ENCODE results near the gene IL32. TPM values are rescaled to one million over a fixed set of nuclear protein-coding genes. Genes with fewer than 3 reads are reported as not detected.
A peak's percentile ranks its signal among the peaks of the same experiment; 100 is the strongest.

The IL32 gene
- total and polyA plus RNA-seq, 9 of the 15 experiments (the other 6 are each of a cell fraction or from before 2014, with no cell fraction given): 0.21 to 2.2 (median 0.37) TPM; not detected in 3

DNA sequence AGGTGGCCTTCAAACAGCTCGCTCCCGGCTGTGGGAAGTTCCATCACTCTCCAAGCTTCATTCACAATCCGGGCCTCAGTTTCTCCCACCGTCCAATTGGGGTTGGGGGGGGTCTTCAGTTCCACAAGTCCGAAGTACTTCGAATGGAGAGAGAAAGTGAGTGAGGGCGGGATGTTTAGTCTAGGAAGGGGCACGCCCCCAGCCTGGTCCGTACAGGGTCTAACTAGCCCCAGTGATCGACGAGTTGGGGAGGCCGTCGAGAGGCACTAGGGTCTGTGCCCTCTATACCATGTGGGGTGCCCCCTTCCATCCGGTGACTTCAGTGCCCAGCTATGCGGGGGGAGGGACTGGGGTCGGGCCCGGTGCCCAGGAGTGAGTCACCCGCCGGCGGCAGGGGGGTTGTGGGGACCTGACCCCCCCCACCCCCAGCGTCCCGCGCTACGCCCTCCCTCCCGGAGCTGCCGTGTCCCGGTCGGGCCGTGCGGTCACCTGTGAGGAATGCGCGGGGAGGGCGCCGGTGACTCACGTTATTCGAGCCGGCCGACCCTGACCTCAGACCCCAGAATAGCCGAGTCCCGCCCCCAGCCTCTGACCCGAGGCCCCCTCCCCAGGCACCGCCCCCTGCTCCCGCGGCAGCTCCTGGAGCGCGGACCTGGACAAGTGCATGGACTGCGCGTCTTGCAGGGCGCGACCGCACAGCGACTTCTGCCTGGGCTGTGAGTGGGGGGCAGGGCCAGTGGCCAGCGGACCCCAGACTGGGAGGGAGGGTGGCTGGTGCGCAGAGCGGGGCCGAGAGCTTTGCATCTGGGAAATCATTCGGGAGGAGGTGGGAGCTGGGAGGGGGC lies 44.6 kb upstream of the IL32 start:
- 1% methylated on average over 36 of the region's 57 CpGs for WGBS (ENCODE audit: insufficient coverage, low coverage, missing lambda C conversion rate)
- H3K27me3 ChIP-seq (ENCODE audit: control insufficient read depth in 2 of 2, insufficient read depth in 2 of 2, low read length in 2 of 2): no peaks in the 10 kb centered on the region
- peak overlapping the region; percentile 82 for H3K4me3 ChIP-seq
- FAIRE-seq (no peak), ATAC-seq (peak; percentile 32), DNase-seq (ENCODE audit: extremely low read depth in 1 of 4, low spot score in 3 of 4) (peak; percentile 76 to 78 (median 78))
- peak overlapping the region; percentile 88 to 94 for H3K9ac ChIP-seq (ENCODE audit: insufficient read depth in 1 of 2, low read depth in 2 of 2, low read length in 2 of 2)
- peaks cover 36 to 92% of the 10 kb centered on the region in 2 experiments for H3K4me1 ChIP-seq (replicated peaks in 1 of 2; ENCODE audit: control insufficient read depth in 2 of 2, insufficient read depth in 2 of 2, low read length in 2 of 2)
- H3K4me2 ChIP-seq (ENCODE audit: insufficient read depth, low read length): peak overlapping the region; percentile 83
- in situ Hi-C loops (cut with MboI) (no loop called here), intact Hi-C loops (cut with micrococcal nuclease) (loop anchor here (1.0 to 10.0 kb wide), 2 partner anchors 13 to 56 kb away; partner anchors contain the start of genes KREMEN2 and PAQR4)
- H2AFZ ChIP-seq (ENCODE audit: low read depth, low read length): peak overlapping the region; percentile 46; the same call in 1 of the 2 replicates
- CTCF ChIA-PET (ENCODE audit: low intra/inter-chr PET ratio): no interaction called here
- H3K9me1 ChIP-seq (ENCODE audit: control insufficient read depth, insufficient read depth, low read length): peaks cover 2% of the 10 kb centered on the region
- peak overlapping the region; percentile 90 for H3K27ac ChIP-seq (ENCODE audit: extremely low read depth, low read depth, low read length)
- POLR2A ChIA-PET: interaction anchor here (0.8 to 3.3 kb wide), 7 partner anchors 10 to 54 kb away, joined by 3 to 29 read pairs (median 6); no protein-coding TSS in a partner anchor
- H3K79me2 ChIP-seq (ENCODE audit: control insufficient read depth, insufficient read depth, low read length): peaks cover 42% of the 10 kb centered on the region
- peaks cover 28% of the 10 kb centered on the region for H4K20me1 ChIP-seq (replicated peaks; ENCODE audit: control insufficient read depth, insufficient read depth, low read length)
- peaks cover 22% of the 10 kb centered on the region; the same call in 2 of the 3 replicates for H3K36me3 ChIP-seq (ENCODE audit: control insufficient read depth, insufficient read depth, low read length)
- no peaks in the 10 kb centered on the region for H3K9me3 ChIP-seq (replicated peaks; ENCODE audit: control insufficient read depth, insufficient read depth, low read depth, low read length)
- TSS peak; percentile 59 for BruUV-seq (replicated peaks)
- no peak for TF ChIP-seq SMAD3 (CRISPR knock-in tag; conservative IDR thresholded peaks at IDR 0.05)
- no peak for TF ChIP-seq HMGN3 (IDR thresholded peaks at IDR 0.05; ENCODE audit: borderline replicate concordance, extremely low read depth, insufficient read length, low read depth, low read length)
- no peak; the same call in 1 of the 2 replicates for TF ChIP-seq ZBTB2 (IDR thresholded peaks at IDR 0.05)
- peak; percentile 91 for TF ChIP-seq VEZF1 (CRISPR knock-in tag; IDR thresholded peaks at IDR 0.05)
- no peak for TF ChIP-seq TBL1XR1 (IDR thresholded peaks at IDR 0.05; ENCODE audit: low read length in 2 of 2)
- no peak for TF ChIP-seq POLR2H (tag; IDR thresholded peaks at IDR 0.05; ENCODE audit: low read depth)
- TF ChIP-seq SNRNP70 (optimal IDR thresholded peaks at IDR 0.05; ENCODE audit: low read depth, low read length): no peak
- no peak for TF ChIP-seq POU5F1 (IDR thresholded peaks at IDR 0.05; ENCODE audit: borderline replicate concordance, low read depth, low read length, partially characterized antibody)
